Measurements from ENCODE around the gene PRAC1. TPM values are rescaled to one million over a fixed set of nuclear protein-coding genes. Genes with fewer than 3 reads are reported as not detected.

PRAC1 gene
- total RNA-seq, result not detected

DNA sequence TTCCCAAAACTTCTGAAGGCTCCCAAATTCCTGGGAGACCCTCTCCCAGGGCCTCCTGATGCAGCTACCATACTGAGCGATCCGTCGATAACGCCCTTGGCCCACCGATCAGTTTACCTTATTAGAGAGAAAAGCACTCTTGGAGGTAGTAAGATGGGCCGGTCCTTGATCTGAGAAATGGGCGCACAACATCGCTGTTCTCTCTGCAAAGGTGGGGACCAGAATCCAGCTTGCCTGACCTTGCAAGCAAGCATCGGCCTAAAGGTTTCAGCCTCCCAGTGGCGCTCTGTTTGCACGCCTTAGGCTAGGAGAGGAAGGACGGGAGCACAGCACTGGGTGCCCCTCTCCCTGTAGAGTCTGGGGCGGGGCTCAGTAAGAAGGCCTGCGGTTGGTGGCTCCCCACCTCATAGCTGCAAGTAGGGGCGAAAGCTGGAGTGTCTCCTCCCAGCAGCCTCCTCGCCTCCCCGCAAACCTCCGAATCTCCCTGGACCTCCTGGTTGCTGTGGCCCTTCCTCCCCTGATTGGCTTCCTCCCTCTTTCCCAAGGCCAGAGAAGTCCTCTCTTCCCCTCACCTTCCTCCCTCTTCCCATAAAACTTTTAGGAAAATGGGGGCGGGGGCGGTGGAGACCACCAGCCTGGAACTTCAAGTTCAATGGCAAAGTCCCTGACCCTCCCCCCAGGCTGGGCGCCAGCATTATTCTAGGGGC is at the start of gene PRAC1:
PRAC1 (minus strand) TSS at position 318 of the 707 bp plus-strand sequence; CDS start at position 192, 126 bp downstream.
- TF ChIP-seq POLR2A (IDR thresholded peaks at IDR 0.05) (no peak), POLR2AphosphoS5 (IDR thresholded peaks at IDR 0.05) (no peak)
- TF ChIP-seq, protein P1, sequence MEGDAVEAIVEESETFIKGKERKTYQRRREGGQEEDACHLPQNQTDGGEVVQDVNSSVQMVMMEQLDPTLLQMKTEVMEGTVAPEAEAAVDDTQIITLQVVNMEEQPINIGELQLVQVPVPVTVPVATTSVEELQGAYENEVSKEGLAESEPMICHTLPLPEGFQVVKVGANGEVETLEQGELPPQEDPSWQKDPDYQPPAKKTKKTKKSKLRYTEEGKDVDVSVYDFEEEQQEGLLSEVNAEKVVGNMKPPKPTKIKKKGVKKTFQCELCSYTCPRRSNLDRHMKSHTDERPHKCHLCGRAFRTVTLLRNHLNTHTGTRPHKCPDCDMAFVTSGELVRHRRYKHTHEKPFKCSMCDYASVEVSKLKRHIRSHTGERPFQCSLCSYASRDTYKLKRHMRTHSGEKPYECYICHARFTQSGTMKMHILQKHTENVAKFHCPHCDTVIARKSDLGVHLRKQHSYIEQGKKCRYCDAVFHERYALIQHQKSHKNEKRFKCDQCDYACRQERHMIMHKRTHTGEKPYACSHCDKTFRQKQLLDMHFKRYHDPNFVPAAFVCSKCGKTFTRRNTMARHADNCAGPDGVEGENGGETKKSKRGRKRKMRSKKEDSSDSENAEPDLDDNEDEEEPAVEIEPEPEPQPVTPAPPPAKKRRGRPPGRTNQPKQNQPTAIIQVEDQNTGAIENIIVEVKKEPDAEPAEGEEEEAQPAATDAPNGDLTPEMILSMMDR (IDR thresholded peaks at IDR 0.05), result no peak
- H3K4me3 ChIP-seq, result no peak within 1 kb of the TSS
- peaks cover 8 to 100% of the 10 kb centered on the region in 2 donors for H3K27me3 ChIP-seq
- no peaks in the 10 kb centered on the region for H3K36me3 ChIP-seq
- H3K4me1 ChIP-seq, result no peaks in the 10 kb centered on the region
- intact Hi-C loops (cut with DNase I; ENCODE audit: low total_unique reads), result loop anchor here (5.0 kb wide), 1 partner anchor 670 kb away; no protein-coding TSS in a partner anchor
- DNase-seq (ENCODE audit: low spot score in 2 of 2), result no peak
- no peaks in the 10 kb centered on the region for H3K9me3 ChIP-seq
- H3K27ac ChIP-seq, result no peak within 1 kb of the TSS

DNA sequence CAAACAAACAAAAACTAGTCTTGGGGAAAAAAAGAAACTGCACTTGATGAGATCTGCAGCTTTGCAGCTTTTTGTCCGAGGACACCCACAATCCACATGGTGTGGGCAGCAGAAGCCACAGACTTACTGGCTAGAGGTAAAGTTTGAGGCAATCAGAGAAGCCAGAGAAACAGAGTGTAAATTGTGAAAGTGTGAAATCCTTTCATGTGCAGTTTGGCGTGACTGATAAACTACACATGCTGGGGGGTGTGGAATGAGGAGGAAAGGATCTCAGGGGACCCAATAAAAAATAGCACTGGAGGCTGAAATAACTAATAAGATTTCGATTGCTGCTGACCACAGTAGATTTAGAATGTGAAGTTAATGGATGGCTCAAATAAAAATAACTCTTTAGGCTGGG is 48.6 kb upstream of the PRAC1 start:
- no peak overlapping the region for H3K4me3 ChIP-seq
- H3K27me3 ChIP-seq, result peaks cover 0 to 9% of the 10 kb centered on the region in 2 donors
- H3K4me1 ChIP-seq, result no peaks in the 10 kb centered on the region
- intact Hi-C loops (cut with DNase I; ENCODE audit: low total_unique reads), result no loop called here
- H3K9me3 ChIP-seq, result no peaks in the 10 kb centered on the region
- H3K27ac ChIP-seq, result no peak overlapping the region
- no peaks in the 10 kb centered on the region for H3K36me3 ChIP-seq
- TF ChIP-seq, protein P1 (IDR thresholded peaks at IDR 0.05), result no peak
- TF ChIP-seq POLR2AphosphoS5 (IDR thresholded peaks at IDR 0.05) (no peak), POLR2A (IDR thresholded peaks at IDR 0.05) (no peak)
- no peak for DNase-seq (ENCODE audit: low spot score in 2 of 2)

DNA sequence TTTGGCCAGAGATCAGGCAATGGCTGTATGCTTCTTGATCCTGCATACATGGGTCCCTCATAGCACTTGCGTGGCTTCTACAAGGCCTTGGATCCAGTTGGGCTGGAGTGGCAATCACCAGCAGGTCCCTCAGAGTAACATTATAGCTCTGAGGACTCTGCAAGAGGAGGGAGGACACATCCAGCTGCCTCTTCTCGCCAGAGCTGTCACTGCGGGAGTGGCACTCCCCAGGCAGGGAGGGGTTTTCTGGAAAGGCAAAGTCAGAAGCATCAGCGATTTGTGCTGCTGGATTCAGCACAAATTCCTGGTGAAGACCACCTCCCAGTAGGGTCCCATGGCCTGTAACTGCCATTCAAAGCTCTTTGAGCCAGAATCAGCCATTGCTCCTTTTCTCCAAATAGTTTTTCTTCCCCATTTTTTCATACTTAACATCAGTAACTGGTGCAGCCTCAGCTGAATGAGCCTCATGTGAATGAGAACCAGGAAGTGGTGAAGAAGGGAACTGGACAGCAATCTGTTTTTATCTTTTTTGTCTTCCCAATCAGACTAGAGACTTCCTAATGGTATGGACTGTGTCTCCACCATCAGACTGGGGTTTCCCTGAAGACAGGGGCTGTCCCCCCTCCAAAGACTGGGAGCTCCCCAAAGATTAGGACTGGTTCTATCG is 46.8 kb upstream of the PRAC1 start:
- no peaks in the 10 kb centered on the region for H3K36me3 ChIP-seq
- intact Hi-C loops (cut with DNase I; ENCODE audit: low total_unique reads), result no loop called here
- no peak overlapping the region for H3K27ac ChIP-seq
- H3K4me1 ChIP-seq, result no peaks in the 10 kb centered on the region
- H3K9me3 ChIP-seq, result no peaks in the 10 kb centered on the region
- no peak for DNase-seq (ENCODE audit: low spot score in 2 of 2)
- peaks cover 0 to 13% of the 10 kb centered on the region in 2 donors for H3K27me3 ChIP-seq
- no peak overlapping the region for H3K4me3 ChIP-seq
- TF ChIP-seq POLR2AphosphoS5 (IDR thresholded peaks at IDR 0.05) (no peak), POLR2A (IDR thresholded peaks at IDR 0.05) (no peak)
- TF ChIP-seq, protein P1 (IDR thresholded peaks at IDR 0.05), result no peak

DNA sequence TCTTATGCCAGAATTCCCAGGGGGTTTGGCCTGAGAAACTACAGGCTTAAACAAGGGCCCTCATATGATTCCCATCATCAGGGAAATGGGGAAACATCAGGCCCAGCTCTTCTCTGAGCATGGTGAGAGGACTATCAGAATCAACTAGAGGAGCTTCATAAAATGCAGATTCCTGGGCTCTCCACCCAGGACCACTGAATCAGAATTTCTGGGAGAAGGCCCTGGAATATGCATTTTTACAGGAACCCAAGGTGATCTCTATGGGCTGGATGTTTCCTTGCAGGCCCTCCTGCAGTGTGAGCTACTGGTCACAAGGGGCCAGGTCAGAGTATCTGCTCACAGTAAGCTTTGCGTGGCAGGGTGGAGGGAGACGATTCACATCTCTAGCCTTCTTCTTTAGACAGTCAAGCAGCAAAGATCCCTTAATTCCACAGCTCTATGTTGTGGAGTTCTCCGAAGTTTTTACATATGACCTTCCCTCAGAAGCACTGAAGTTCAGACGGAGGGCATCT is 45.0 kb upstream of the PRAC1 start:
- no peak for DNase-seq (ENCODE audit: low spot score in 2 of 2)
- intact Hi-C loops (cut with DNase I; ENCODE audit: low total_unique reads), result no loop called here
- TF ChIP-seq POLR2A (IDR thresholded peaks at IDR 0.05), result no peak
- TF ChIP-seq POLR2AphosphoS5 (IDR thresholded peaks at IDR 0.05), result no peak
- TF ChIP-seq, protein P1 (IDR thresholded peaks at IDR 0.05), result no peak
- no peaks in the 10 kb centered on the region for H3K9me3 ChIP-seq
- no peak overlapping the region for H3K27ac ChIP-seq
- no peaks in the 10 kb centered on the region for H3K36me3 ChIP-seq
- H3K27me3 ChIP-seq, result peaks cover 0 to 24% of the 10 kb centered on the region in 2 donors
- no peaks in the 10 kb centered on the region for H3K4me1 ChIP-seq
- no peak overlapping the region for H3K4me3 ChIP-seq

DNA sequence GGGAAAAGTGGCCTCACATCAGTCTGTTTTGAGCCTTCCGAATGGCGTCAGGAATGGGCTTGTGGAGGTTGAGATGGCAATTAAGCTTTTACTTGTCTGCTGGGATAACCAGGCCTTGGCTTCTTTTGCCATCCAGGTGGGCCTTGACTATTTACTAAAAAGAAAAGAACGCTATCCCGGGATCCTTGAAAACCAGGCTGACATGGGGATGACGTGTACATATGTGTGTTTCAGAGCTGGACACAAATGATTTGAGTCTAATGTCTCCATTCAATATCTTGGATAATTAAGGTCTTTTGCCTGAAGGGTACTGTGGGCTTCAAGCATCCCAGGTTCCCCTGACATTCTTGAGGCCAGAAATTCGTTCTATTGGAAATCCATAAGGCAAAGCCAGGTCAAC is 38.8 kb upstream of the PRAC1 start:
- TF ChIP-seq, protein P1 (IDR thresholded peaks at IDR 0.05), result no peak
- TF ChIP-seq POLR2AphosphoS5 (IDR thresholded peaks at IDR 0.05), result no peak
- TF ChIP-seq POLR2A (IDR thresholded peaks at IDR 0.05), result no peak
- Histone ChIP-seq H3K9me3 (no peaks in the 10 kb centered on the region), H3K27ac (no peak overlapping the region), H3K4me3 (no peak overlapping the region), H3K4me1 (no peaks in the 10 kb centered on the region), H3K27me3 (peaks cover 0 to 58% of the 10 kb centered on the region in 2 donors), H3K36me3 (no peaks in the 10 kb centered on the region)
- intact Hi-C loops (cut with DNase I; ENCODE audit: low total_unique reads), result no loop called here
- DNase-seq (ENCODE audit: low spot score in 2 of 2), result no peak
